Umbilical cord (tissue), 2 donors: ENCODE results near the gene CYP39A1. TPM values are rescaled to one million over a fixed set of nuclear protein-coding genes. Genes with fewer than 3 reads are reported as not detected.

Experiments used
- DNase-seq: peaks from one replicate; pipeline ENCODE4 v3.0.0-alpha.2; 2015; ENCODE audit warnings: low spot score
- total RNA-seq: library from RNA; depleted of rRNA; stranded (reverse); fragments of >200 nt; gene quantifications from one replicate; pipeline ENCODE4 v1.2.3, GENCODE V29; 2014; ENCODE audit warnings: low replicate concordance; ENCODE audit not compliant: insufficient read depth

The CYP39A1 gene
- total RNA-seq, 1 donor from 2014 or later = 11.8 TPM

- no peak for DNase-seq
Measured at GRCh38 chr6:46513533-46513932, 139.1 kb downstream of the CYP39A1 start.

- DNase-seq = no peak
Measured at GRCh38 chr6:46511320-46511719, 141.3 kb downstream of the CYP39A1 start.

GRCh38 chr6:46510651-46511050 is 142.0 kb downstream of the CYP39A1 start:
- peak; percentile 11 for DNase-seq

- DNase-seq = no peak
Measured at GRCh38 chr6:46509981-46510510, 142.6 kb downstream of the CYP39A1 start.

GRCh38 chr6:46509063-46509462 is 143.6 kb downstream of the CYP39A1 start:
- DNase-seq = no peak

GRCh38 chr6:46507426-46507825 is 145.2 kb downstream of the CYP39A1 start:
- DNase-seq = no peak

GRCh38 chr6:46505693-46506512 is 146.7 kb downstream of the CYP39A1 start:
- DNase-seq = no peak

GRCh38 chr6:46504242-46504641 is 148.4 kb downstream of the CYP39A1 start:
- DNase-seq = no peak

GRCh38 chr6:46502486-46503119 is 150.0 kb downstream of the CYP39A1 start:
- DNase-seq = no peak

GRCh38 chr6:46501136-46502089 is 151.2 kb downstream of the CYP39A1 start:
- DNase-seq = no peak

GRCh38 chr6:46500382-46500781 is 152.2 kb downstream of the CYP39A1 start:
- DNase-seq = no peak

Other genes with a start within 250 kb of the CYP39A1 start
- 5.1 TPM for gene RCAN2, start 161.4 kb downstream of the CYP39A1 start, total RNA-seq
- gene SLC25A27, start 157 bp upstream of the CYP39A1 start, total RNA-seq = 11.6 TPM
- 6.7 TPM for gene TDRD6, start 35.1 kb upstream of the CYP39A1 start, total RNA-seq
- 0.48 TPM for gene PLA2G7, start 82.6 kb upstream of the CYP39A1 start, total RNA-seq
- 9.4 TPM for gene ANKRD66, start 94.1 kb upstream of the CYP39A1 start, total RNA-seq
- gene MEP1A, start 140.6 kb upstream of the CYP39A1 start, total RNA-seq = 2.2 TPM